GM12873 (cell line): ENCODE data around the gene PLAAT3.

Source experiments
- CTCF ChIP-seq: IDR thresholded peaks from 2 replicates; pipeline ENCODE4 v1.5.1; 2012; ENCODE audit warnings: low read depth, mild to moderate bottlenecking, moderate library complexity, low read length, control low read depth; ENCODE audit not compliant: insufficient read depth; ENCODE audit errors: missing control alignments

PLAAT3 gene

GRCh38 chr11:63560506-63561180 is 53.6 kb downstream of the PLAAT3 start:
- TF ChIP-seq CTCF, result no peak

DNA sequence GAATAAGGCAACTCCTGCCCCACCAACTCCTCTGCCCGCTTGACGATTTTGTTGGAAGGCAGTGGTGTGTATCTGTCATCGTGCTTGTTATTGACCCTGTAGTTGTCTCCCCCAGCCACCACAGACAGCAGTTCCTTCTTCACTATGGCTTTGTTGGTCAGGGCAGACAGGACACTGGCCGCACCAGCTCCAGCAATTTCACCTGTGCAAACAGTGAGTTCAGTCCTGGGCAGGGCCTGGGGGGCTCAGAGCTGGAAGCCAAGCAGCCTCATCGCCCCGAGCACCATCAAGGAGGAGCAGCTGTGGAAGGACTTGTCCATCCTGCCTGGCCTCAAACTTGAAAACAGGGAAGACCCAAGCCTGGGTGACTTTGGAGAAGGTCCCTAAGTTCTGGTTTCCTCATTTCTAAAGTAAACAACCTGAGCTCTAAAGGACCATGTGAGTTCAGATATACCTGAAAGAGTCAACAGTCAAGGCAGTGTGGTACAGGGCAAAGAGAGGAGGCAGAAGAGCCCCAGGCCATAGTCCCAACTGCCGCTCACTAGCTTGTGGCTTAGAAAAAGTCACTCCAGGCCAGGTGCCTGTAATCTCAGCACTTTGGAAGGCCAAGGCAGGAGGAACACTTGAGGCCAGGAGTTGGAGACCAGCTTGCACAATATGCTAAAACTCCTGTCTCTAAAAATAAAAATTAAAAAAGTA is 55.6 kb downstream of the PLAAT3 start:
- no peak for TF ChIP-seq CTCF

DNA sequence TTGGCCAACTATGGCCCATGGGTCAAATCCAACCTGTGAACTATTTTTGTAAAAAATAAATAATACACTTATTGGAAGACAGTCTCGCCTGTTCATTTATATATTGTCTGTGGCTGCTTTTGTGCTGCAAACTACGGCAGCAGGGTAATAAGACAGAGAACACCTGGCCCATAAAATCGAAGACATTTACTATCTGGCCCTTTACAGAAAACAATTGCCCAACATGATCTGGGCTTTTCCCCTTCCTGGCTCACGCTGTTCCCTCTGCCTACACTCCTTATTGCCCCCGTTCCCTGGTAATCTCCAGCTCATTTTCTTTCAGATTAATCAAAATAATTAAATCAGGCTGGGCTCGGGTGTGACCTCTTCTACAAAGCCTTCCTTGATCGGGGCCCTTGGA is 56.7 kb downstream of the PLAAT3 start:
- TF ChIP-seq CTCF, result no peak

- TF ChIP-seq CTCF, result no peak
These were observed 57.7 kb downstream of the PLAAT3 start for GRCh38 chr11:63556404-63557013.

GRCh38 chr11:63554877-63555223 is 59.4 kb downstream of the PLAAT3 start:
- no peak for TF ChIP-seq CTCF

DNA sequence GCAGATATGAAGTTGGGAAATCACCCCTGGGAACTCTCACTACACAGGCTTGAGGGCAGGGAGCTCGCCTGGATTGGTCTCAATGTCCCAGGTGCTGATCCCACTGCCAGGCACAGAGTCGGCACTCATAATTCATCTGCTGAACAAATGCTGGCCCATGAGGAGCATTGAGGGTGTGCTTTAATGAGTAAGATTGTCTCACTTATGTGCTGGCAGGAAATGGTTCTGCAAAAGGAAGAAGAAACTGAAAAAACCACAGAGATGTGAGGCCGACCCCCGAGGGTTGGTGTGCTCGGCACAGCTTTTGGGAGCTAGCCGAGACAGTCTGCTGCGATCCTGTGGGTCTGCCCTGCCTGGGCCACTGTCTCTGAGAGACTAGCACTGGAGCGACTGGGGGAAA is 60.5 kb downstream of the PLAAT3 start:
- no peak for TF ChIP-seq CTCF

DNA sequence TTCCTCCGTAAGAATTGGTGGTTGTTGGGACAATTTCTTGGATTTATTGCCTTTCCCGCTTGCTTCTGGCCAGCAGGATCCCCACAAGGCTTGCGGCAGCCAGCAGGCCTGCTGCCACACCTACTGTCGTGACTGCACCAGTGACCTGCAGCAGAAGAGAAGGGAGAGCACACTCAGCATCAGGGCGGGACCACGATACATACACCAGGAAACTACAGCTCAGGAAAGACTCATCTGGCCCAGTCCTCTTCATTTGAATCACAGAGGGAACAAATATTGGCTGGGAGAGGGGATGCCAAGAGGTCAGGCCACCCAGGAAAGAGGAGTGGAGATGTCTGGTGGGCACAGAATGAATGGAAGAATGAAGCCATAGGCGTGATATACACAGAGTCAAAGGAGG is 61.3 kb downstream of the PLAAT3 start:
- no peak for TF ChIP-seq CTCF
